Stimulated activated CD4-positive, alpha-beta T cell treated with anti-CD3 and anti-CD28 coated beads, Interleukin-4, amount 100 ng/mL, for 24 hours (primary cell): ENCODE data around the gene KCNH5.

Experiments used
- DNase-seq: peaks from one replicate; pipeline ENCODE4 v3.0.0-alpha.2; 2020

The KCNH5 gene

DNA sequence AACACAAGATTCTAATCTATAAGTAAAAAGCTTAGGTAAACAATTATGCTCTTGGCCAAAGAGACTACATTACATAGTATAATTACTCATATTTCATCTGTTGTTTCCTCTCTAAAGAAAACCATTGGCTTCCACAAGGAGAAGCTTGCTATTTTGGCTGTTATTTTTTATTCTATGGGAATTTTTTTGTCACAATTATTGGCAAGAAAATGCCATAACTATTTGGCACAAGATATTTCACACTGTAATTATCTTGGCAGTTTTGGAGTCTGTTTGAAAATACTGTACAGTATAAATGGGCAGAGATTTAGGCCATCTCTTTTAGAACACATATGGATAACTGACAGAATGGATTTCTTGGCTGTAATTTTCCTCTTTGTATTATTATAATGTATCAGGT is 51.2 kb downstream of the KCNH5 start:
- no peak for DNase-seq

GRCh38 chr14:62988967-62989366 is 56.3 kb downstream of the KCNH5 start:
- no peak for DNase-seq

DNA sequence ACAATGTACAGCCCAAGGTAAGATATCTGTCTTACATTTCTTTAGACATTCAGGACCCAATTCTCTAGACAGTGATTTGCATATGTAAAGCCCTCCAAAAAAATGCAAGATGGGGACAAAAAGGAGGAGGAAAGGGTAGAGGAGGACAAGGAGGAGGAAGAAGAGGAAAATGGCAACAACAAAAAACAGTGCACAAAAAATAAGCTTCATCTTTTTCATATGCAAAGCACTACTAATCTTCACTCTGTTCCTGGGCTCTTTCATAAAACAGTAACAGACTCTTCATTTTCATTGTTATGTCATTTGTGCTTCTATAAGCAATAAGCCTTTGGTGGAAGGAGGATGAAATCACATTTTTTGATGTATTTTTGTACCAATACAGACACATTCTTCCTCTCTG is 61.4 kb downstream of the KCNH5 start:
- DNase-seq, result no peak

GRCh38 chr14:62980693-62981092 is 64.6 kb downstream of the KCNH5 start:
- no peak for DNase-seq

GRCh38 chr14:62957562-62957961 is 87.7 kb downstream of the KCNH5 start:
- DNase-seq, result no peak

DNA sequence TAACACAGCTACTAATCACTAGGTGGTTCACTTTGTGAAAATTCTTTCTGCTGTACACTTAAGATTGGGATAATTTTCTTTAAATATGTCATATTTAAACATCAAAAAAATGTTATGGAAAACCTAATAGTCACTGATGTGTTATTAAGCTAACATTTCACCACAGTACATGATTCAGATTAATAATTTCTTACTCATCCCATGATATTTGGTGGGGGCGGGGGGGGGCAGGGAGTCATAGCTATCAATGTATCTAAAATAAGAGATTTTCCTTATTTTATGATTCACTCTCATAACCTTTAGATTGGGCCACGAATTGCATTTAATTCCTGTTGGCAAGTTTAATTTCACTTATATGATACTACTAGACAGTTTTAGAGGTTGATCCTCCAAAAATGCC is 88.8 kb downstream of the KCNH5 start:
- no peak for DNase-seq

DNA sequence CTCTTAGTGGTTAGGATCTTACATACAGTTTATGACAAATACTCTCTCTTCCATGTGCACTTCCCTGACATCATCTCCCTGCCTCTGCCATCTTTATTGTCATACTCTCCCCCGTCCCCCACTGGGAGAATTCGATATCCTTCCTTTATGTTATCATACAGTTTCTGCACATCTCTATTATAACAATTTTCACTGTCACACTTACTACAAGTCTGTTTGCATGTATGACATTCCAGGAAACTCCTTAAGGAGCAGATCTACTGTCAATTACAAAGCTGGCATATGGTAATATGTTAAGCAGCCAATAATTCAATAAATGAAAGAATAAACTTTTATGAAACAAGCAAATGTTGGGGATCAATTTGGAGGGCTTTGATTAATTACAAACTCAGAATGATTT is 91.1 kb downstream of the KCNH5 start:
- DNase-seq, result no peak

GRCh38 chr14:62952226-62952625 is 93.0 kb downstream of the KCNH5 start:
- no peak for DNase-seq

DNA sequence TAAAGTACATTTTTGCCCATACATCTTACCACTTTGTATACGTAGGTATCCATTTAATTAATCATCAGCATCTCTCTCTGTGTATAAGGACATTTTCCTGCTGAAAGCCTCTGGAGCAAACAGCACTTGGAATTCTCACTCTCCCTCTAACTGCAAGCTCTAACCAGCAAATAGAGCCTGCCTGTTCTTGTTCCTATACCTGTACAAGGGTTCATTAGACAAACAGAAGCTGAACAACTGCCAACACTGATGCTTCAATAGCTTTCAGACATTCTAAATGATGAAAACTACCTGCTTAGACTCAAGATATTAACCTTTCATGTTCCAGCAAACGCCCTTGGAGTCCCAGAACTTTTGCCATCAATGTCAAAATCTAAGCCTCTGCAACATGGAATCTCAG is 98.0 kb downstream of the KCNH5 start:
- no peak for DNase-seq

GRCh38 chr14:62946221-62946620 is 99.0 kb downstream of the KCNH5 start:
- no peak for DNase-seq

- no peak for DNase-seq
Measured at GRCh38 chr14:62943202-62943601, 102.1 kb downstream of the KCNH5 start.

- DNase-seq, result no peak
Measured at GRCh38 chr14:62939970-62940369, 105.3 kb downstream of the KCNH5 start.

GRCh38 chr14:62938778-62939177 is 106.5 kb downstream of the KCNH5 start:
- no peak for DNase-seq

DNA sequence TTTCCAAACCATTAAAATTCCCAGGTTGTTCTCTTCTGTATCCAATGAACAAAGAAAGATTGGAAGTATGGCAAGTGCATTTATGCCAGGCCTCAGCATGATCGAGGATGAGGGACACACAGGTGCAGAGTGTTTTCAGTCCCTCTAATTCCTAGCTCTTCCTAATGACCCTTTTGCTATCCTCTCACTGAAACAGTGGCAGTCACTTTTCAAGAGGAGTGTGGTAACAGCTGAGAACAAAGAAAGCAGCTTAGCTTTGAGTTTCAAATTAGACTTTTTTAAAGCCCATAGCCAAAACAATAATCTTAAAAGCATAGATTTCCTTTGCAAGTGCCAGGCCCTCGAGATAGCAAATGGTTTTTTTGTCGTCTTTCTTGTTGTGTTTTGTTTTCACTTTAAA is 110.8 kb downstream of the KCNH5 start:
- DNase-seq, result no peak

- DNase-seq, result no peak
Measured at GRCh38 chr14:62921466-62921865, 123.8 kb downstream of the KCNH5 start.

DNA sequence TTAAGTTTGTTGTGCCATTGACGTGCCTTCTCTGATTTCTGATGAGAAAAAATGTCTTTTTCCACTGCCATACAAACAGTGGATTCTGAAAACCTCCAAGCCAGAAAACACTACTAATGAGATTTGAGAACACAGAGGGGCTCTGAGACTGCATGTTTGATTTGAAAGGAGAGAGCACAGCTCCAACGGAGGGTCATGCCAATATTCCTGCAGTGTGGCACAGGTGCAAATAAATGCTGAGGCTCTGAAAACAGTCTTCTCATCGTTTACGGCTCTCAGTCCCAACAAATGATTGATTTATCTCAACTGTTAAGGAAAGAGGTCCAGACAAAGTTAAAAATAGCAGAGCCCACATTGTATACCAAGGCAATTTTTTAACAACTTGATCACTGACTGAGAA is 128.7 kb downstream of the KCNH5 start:
- DNase-seq, result no peak

DNA sequence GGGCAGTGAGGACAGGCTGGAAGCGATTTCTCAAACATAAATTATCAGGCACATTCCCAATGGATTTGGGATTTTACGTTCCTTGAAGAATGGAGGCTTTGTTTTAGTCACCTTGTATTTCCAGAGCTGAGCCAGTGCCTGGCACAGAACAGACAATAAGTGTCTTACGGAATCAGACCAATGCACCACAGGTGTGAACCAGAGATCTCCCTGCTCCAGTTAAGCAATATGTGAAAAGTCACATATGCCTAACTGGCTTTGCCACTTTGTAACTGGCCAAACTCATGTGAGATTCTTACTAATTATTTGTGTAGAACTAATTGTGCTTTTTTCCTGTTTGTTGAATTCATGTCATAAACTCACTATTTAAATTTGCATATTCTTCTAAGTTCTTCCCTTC is 130.4 kb downstream of the KCNH5 start:
- no peak for DNase-seq

DNA sequence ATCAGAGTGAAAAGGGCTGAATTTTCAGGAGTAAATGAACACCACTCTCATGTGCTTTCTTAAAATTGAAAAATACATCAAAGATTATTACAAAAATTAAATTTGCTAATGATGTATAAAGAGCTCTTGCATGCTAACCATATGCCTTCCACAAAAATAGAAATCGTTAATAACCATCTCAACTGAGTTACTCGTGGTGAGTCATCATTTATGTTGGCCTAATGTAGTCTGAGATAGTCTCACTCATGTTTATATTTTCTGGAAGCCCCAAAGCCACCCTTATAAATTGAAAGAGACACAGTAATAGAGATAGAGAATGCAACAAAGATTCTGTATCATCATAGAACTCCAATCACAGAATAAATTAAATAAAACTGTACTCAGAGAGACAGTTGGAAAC is 131.2 kb downstream of the KCNH5 start:
- DNase-seq, result no peak

GRCh38 chr14:62908506-62908905 is 136.8 kb downstream of the KCNH5 start:
- DNase-seq, result no peak

- no peak for DNase-seq
Measured at GRCh38 chr14:62905566-62905965, 139.7 kb downstream of the KCNH5 start.

DNA sequence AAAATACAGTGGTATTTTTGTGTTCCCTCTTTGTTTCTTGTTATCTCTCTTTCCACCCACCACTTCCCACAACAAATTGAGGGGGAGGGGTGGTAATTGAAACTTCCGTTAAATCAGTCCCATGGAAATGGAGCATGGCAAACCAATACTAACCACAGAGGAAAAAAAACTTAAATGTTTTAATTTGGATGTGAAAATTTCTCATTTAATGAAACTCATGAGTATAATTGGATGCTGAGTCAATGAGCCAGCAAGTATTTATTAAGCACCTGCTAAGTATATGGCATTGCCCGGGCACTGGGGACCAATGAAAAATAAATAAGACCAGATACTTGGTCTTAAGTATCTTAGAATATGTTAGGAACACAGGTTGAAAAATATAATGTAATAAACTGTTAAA is 147.5 kb downstream of the KCNH5 start:
- DNase-seq, result no peak

- DNase-seq, result no peak
Measured at GRCh38 chr14:62896932-62897456, 148.3 kb downstream of the KCNH5 start.

DNA sequence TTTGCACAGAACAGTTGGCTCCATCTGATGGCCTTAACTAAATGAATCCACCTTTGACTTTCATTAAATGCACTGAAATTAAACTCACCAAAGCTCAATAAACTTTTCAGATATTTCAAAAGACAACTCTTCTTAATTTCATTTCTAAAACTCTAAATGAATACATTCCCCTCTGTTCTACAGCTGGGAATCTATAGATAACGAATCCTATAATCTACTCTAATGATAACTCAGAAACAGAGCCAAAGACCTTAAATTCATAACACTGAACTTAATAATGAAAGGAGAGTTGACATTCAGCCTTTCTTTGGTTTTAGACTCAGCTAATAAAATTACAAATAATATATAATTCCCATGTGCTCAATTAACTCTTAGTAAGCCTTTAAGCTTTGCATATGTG is 150.5 kb downstream of the KCNH5 start:
- no peak for DNase-seq

DNA sequence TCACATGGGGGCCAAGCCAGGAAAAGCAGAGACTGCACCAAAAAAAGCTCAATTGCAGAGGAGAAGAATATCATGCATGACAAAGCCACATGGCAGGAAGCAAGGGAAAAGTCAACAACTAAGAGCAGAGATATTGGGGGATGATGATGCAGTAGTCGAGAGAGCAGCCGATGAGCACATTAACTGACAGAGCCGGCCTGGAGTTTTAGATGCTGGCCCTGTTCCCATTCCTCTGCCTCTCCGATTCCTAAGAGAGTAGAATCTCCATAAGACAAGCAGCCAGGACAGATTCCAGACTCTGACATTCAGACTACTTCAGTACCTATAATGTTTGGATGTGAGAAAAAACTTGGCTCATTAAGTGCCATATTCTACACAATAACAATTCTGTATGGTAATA is 155.9 kb downstream of the KCNH5 start:
- DNase-seq, result no peak

DNA sequence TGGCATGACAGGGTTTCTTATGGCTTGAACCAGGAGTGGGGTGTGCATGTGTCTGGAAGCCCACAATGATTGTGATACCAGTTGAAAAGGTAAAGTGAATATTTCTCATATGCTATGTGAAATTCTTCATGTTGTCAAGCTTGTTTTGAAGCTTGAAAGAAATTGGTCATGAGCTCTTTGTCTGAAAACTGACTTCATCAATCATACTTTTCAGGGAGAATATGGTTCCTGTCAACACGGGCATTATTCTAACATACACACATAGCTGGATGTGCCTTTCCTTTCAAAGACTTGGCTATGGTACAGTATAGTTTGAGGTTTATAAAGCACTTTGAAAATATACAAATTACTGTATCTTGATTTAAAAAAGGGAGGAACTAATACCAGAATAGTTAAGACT is 158.8 kb downstream of the KCNH5 start:
- DNase-seq, result no peak

DNA sequence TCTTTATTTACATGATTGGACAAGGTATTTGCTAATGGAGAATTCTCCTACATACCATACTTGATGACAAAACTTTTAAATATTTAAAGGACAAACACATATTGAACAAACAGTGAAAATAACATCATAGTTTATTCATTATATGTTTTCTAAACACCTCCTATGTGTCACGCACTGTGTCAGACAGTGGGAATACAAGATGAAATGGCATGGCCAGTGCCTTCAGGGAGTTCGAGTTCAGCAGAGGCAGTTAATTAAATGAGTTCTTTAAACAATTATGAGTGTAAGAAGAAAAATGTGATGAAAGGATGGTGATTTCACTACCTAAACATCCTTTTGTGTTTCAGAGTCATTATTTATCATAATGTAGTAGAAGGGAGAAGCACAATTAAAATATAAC is 159.8 kb downstream of the KCNH5 start:
- no peak for DNase-seq
